Measurements from ENCODE around the gene HPD. TPM values are rescaled to one million over a fixed set of nuclear protein-coding genes. Genes with fewer than 3 reads are reported as not detected.

Gene HPD
- total and polyA plus RNA-seq, 4 donors, result 0.88 to 4.0 (median 1.2) TPM; not detected in 1

DNA sequence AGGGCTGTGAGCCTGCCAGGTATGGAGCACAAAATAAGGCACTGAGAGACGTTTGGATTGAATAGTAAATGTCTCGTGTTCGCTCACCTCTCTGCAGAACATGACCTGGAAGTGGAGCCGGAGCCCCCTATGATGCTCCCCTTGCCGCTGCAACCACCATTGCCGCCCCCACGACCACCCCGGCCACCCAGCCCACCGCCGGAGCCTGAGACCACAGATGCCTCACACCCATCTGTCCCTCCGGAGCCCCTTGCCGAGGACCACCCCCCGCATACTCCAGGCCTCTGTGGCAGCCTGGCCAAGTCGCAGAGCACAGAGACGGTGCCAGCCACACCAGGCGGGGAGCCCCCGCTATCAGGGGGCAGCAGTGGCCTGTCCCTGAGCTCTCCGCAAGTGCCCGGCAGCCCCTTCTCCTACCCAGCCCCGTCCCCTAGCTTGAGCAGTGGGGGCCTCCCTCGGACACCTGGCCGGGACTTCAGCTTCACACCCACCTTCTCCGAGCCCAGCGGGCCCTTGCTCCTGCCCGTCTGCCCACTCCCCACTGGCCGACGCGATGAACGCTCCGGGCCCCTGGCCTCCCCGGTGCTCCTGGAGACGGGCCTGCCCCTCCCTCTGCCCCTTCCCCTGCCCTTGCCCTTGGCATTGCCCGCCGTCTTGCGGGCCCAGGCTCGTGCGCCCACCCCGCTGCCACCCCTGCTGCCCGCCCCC lies 36.1 kb downstream of the HPD start:
- 93% methylated on average over 36 to 39 of the region's 39 CpGs for WGBS, 2 donors

DNA sequence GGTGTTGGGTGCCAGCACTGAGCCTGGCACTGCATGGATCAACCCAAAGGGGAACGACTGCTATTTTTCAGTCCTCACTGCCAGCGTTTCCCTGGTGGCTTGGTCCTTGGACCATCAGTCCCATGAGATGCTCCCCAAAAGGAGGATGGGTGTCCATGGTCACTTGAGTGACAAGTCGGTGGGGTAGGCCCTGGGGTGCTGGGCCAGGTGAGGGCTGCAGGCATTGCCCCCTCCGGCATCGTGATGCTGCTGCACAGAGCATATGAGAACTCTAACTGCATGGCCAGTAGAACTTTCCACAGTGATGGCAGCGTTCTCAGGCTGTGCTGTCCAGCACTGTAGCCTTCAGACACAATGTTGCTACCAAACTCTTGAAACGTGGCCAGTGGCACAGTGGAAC lies 38.6 kb downstream of the HPD start:
- Histone ChIP-seq H3K4me3 (no peak overlapping the region), H3K9ac (ENCODE audit: insufficient read depth in 1 of 2, low read length in 2 of 2) (no peak overlapping the region), H3K9me3 (ENCODE audit: control insufficient read depth in 4 of 4, insufficient read depth in 3 of 4, low read length in 3 of 4) (no peaks in the 10 kb centered on the region), H3K36me3 (ENCODE audit: control insufficient read depth in 4 of 4, insufficient read depth in 4 of 4, low read length in 4 of 4) (peaks cover 16 to 67% (median 39%) of the 10 kb centered on the region in 4 donors), H3K27me3 (ENCODE audit: control insufficient read depth in 3 of 3, insufficient read depth in 3 of 3, low read length in 2 of 3) (no peaks in the 10 kb centered on the region), H3K4me1 (ENCODE audit: control insufficient read depth in 5 of 5, insufficient read depth in 5 of 5, low read length in 5 of 5) (no peaks in the 10 kb centered on the region), H3K27ac (ENCODE audit: low read depth in 1 of 2, low read length in 1 of 2) (no peak overlapping the region)
- WGBS, 2 donors, result 86 to 92% methylated on average over 7 of the region's 7 CpGs
- ATAC-seq (ENCODE audit: insufficient read depth, low FRiP score), result no peak
- TF ChIP-seq, protein P1, sequence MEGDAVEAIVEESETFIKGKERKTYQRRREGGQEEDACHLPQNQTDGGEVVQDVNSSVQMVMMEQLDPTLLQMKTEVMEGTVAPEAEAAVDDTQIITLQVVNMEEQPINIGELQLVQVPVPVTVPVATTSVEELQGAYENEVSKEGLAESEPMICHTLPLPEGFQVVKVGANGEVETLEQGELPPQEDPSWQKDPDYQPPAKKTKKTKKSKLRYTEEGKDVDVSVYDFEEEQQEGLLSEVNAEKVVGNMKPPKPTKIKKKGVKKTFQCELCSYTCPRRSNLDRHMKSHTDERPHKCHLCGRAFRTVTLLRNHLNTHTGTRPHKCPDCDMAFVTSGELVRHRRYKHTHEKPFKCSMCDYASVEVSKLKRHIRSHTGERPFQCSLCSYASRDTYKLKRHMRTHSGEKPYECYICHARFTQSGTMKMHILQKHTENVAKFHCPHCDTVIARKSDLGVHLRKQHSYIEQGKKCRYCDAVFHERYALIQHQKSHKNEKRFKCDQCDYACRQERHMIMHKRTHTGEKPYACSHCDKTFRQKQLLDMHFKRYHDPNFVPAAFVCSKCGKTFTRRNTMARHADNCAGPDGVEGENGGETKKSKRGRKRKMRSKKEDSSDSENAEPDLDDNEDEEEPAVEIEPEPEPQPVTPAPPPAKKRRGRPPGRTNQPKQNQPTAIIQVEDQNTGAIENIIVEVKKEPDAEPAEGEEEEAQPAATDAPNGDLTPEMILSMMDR (IDR thresholded peaks at IDR 0.05; ENCODE audit: control extremely low read depth, extremely low read depth), result no peak
- DNase-seq, result no peak

More for the DNA sequence above, 36.1 kb downstream of the HPD start:
- no peaks in the 10 kb centered on the region for H3K4me1 ChIP-seq (ENCODE audit: control insufficient read depth in 5 of 5, insufficient read depth in 5 of 5, low read length in 5 of 5)
- H3K9ac ChIP-seq (ENCODE audit: insufficient read depth in 1 of 2, low read length in 2 of 2), result no peak overlapping the region
- DNase-seq, result no peak
- H3K27me3 ChIP-seq (ENCODE audit: control insufficient read depth in 3 of 3, insufficient read depth in 3 of 3, low read length in 2 of 3), result no peaks in the 10 kb centered on the region
- TF ChIP-seq, protein P1 (IDR thresholded peaks at IDR 0.05; ENCODE audit: control extremely low read depth, extremely low read depth), result no peak
- no peak for ATAC-seq (ENCODE audit: insufficient read depth, low FRiP score)
- no peak overlapping the region for H3K4me3 ChIP-seq
- no peaks in the 10 kb centered on the region for H3K9me3 ChIP-seq (ENCODE audit: control insufficient read depth in 4 of 4, insufficient read depth in 3 of 4, low read length in 3 of 4)
- no peak overlapping the region for H3K27ac ChIP-seq (ENCODE audit: low read depth in 1 of 2, low read length in 1 of 2)
- peaks cover 12 to 67% (median 31%) of the 10 kb centered on the region in 4 donors for H3K36me3 ChIP-seq (ENCODE audit: control insufficient read depth in 4 of 4, insufficient read depth in 4 of 4, low read length in 4 of 4)

DNA sequence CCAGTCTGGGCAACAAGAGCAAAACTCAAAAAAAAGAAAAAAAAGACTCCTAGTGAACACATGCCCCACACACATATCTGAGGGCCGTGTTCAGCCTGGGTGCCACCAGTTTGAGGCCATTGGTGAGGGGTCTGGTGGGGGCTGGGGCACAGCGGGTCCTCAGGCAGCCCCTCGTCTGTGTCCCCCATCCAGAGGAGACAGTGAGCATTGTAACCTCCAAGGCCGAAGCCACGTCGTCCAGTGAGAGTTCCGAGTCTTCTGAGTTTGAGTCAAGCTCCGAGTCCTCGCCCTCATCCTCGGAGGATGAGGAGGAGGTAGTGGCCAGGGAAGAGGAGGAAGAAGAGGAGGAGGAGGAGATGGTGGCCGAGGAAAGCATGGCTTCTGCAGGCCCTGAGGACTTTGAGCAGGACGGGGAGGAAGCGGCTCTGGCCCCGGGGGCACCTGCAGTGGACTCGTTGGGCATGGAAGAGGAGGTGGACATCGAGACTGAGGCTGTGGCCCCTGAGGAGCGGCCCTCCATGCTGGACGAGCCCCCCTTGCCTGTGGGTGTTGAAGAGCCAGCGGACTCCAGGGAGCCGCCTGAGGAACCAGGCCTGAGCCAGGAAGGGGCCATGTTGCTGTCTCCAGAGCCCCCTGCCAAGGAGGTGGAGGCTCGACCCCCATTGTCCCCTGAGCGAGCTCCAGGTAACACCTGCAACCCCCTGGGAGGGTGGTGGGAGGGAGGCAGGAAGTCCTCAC lies 39.3 kb downstream of the HPD start:
- 95% methylated on average over 22 of the region's 22 CpGs for WGBS, 2 donors
- no peak for DNase-seq

More for the DNA sequence above, 39.3 kb downstream of the HPD start:
- Histone ChIP-seq H3K27ac (ENCODE audit: low read depth in 1 of 2, low read length in 1 of 2) (no peak overlapping the region), H3K4me3 (no peak overlapping the region), H3K4me1 (ENCODE audit: control insufficient read depth in 5 of 5, insufficient read depth in 5 of 5, low read length in 5 of 5) (no peaks in the 10 kb centered on the region), H3K9ac (ENCODE audit: insufficient read depth in 1 of 2, low read length in 2 of 2) (no peak overlapping the region), H3K36me3 (ENCODE audit: control insufficient read depth in 4 of 4, insufficient read depth in 4 of 4, low read length in 4 of 4) (peaks cover 21 to 69% (median 39%) of the 10 kb centered on the region in 4 donors), H3K27me3 (ENCODE audit: control insufficient read depth in 3 of 3, insufficient read depth in 3 of 3, low read length in 2 of 3) (no peaks in the 10 kb centered on the region), H3K9me3 (ENCODE audit: control insufficient read depth in 4 of 4, insufficient read depth in 3 of 4, low read length in 3 of 4) (no peaks in the 10 kb centered on the region)
- TF ChIP-seq, protein P1 (IDR thresholded peaks at IDR 0.05; ENCODE audit: control extremely low read depth, extremely low read depth), result no peak
- no peak for ATAC-seq (ENCODE audit: insufficient read depth, low FRiP score)

Measured in lung (tissue), 12 donors.